Measurements from ENCODE around the gene GATD1. TPM values are rescaled to one million over a fixed set of nuclear protein-coding genes. Genes with fewer than 3 reads are reported as not detected.

GATD1 gene
- total RNA-seq, 2 donors from 2014 or later = 14.0 to 28.7 TPM

- H3K27me3 ChIP-seq = no peaks in the 10 kb centered on the region
Measured at GRCh38 chr11:719214-720016, 57.9 kb downstream of the GATD1 start.

More at GRCh38 chr11:719214-720016, 57.9 kb downstream of the GATD1 start:
- TF ChIP-seq, protein P1, sequence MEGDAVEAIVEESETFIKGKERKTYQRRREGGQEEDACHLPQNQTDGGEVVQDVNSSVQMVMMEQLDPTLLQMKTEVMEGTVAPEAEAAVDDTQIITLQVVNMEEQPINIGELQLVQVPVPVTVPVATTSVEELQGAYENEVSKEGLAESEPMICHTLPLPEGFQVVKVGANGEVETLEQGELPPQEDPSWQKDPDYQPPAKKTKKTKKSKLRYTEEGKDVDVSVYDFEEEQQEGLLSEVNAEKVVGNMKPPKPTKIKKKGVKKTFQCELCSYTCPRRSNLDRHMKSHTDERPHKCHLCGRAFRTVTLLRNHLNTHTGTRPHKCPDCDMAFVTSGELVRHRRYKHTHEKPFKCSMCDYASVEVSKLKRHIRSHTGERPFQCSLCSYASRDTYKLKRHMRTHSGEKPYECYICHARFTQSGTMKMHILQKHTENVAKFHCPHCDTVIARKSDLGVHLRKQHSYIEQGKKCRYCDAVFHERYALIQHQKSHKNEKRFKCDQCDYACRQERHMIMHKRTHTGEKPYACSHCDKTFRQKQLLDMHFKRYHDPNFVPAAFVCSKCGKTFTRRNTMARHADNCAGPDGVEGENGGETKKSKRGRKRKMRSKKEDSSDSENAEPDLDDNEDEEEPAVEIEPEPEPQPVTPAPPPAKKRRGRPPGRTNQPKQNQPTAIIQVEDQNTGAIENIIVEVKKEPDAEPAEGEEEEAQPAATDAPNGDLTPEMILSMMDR (IDR thresholded peaks at IDR 0.05) = no peak
- TF ChIP-seq POLR2A (IDR thresholded peaks at IDR 0.05) = no peak
- no peaks in the 10 kb centered on the region for H3K36me3 ChIP-seq (replicated peaks in 1 of 2; ENCODE audit: insufficient read depth in 1 of 2, low read depth in 2 of 2)
- no peak overlapping the region for H3K27ac ChIP-seq
- ATAC-seq (no peak), DNase-seq (no peak)
- no peak overlapping the region for H3K4me3 ChIP-seq
- no peaks in the 10 kb centered on the region for H3K9me3 ChIP-seq
- no peaks in the 10 kb centered on the region for H3K4me1 ChIP-seq
- intact Hi-C loops (cut with DNase I) = loop anchor here (5.0 to 10.0 kb wide), 2 partner anchors 62 to 165 kb away; no protein-coding TSS in a partner anchor
- WGBS, 2 donors = 77 to 83% methylated on average over 21 to 26 of the region's 34 CpGs

Small RNA genes within 50 kb of the gene (small RNA-seq; reads per million reads assigned to genes)
- not detected for gene SNORA52

Other genes starting within 250 kb of the GATD1 start
- 10 to 100 TPM; 13.0 to 15.8 TPM for gene HRAS, start 241.9 kb downstream of the GATD1 start, total RNA-seq
- 1 to 10 TPM; 1.6 to 2.3 TPM for gene LRRC56, start 240.0 kb downstream of the GATD1 start, total RNA-seq
- gene LMNTD2, start 216.7 kb downstream of the GATD1 start, total RNA-seq = 10 to 100 TPM in 1 of 2 donors, 1 to 10 TPM in 1; 6.0 to 12.9 TPM
- gene RASSF7, start 216.5 kb downstream of the GATD1 start, total RNA-seq = 100 to 1,000 TPM in 1 of 2 donors, 10 to 100 TPM in 1; 49.5 to 134 TPM
- gene PHRF1, start 201.0 kb downstream of the GATD1 start, total RNA-seq = 10 to 100 TPM; 18.2 to 34.3 TPM
- 10 to 100 TPM; 10.4 to 10.9 TPM for gene IRF7, start 161.5 kb downstream of the GATD1 start, total RNA-seq
- gene CDHR5, start 152.5 kb downstream of the GATD1 start, total RNA-seq = 10 to 100 TPM in 1 of 2 donors, not detected in 1; 14.5 TPM
- gene SCT, start 150.3 kb downstream of the GATD1 start, total RNA-seq = not detected
- 1 to 10 TPM in 1 of 2 donors, not detected in 1; 3.0 TPM for gene DRD4, start 140.2 kb downstream of the GATD1 start, total RNA-seq
- 10 to 100 TPM; 15.8 to 28.0 TPM for gene DEAF1, start 82.3 kb downstream of the GATD1 start, total RNA-seq
- gene TMEM80, start 81.7 kb downstream of the GATD1 start, total RNA-seq = 10 to 100 TPM; 21.8 to 36.3 TPM
- gene EPS8L2, start 71.3 kb downstream of the GATD1 start, total RNA-seq = 100 to 1,000 TPM; 126 to 153 TPM
- gene TALDO1, start 30.0 kb downstream of the GATD1 start, total RNA-seq = 100 to 1,000 TPM in 1 of 2 donors, 10 to 100 TPM in 1; 78.9 to 119 TPM
- under 1 TPM in 1 of 2 donors, not detected in 1; 0.78 TPM for gene CEND1, start 12.6 kb upstream of the GATD1 start, total RNA-seq
- 10 to 100 TPM; 55.8 to 69.5 TPM for gene SLC25A22, start 20.8 kb upstream of the GATD1 start, total RNA-seq
- gene PIDD1, start 27.7 kb upstream of the GATD1 start, total RNA-seq = 10 to 100 TPM; 11.9 to 98.6 TPM
- gene RPLP2, start 32.5 kb upstream of the GATD1 start, total RNA-seq = 100 to 1,000 TPM; 395 to 402 TPM
- 100 to 1,000 TPM in 1 of 2 donors, 10 to 100 TPM in 1; 72.1 to 351 TPM for gene PNPLA2, start 41.4 kb upstream of the GATD1 start, total RNA-seq
- gene CRACR2B, start 50.4 kb upstream of the GATD1 start, total RNA-seq = 100 to 1,000 TPM; 134 to 368 TPM
- gene CD151, start 55.5 kb upstream of the GATD1 start, total RNA-seq = 100 to 1,000 TPM; 152 to 282 TPM
- 10 to 100 TPM; 33.5 to 83.4 TPM for gene POLR2L, start 65.0 kb upstream of the GATD1 start, total RNA-seq
- 10 to 100 TPM; 44.9 to 87.7 TPM for gene TSPAN4, start 65.4 kb upstream of the GATD1 start, total RNA-seq
- gene CHID1, start 133.3 kb upstream of the GATD1 start, total RNA-seq = 10 to 100 TPM; 39.4 to 81.4 TPM
- 10 to 100 TPM; 40.7 to 77.8 TPM for gene AP2A2, start 148.4 kb upstream of the GATD1 start, total RNA-seq

Data from body of pancreas (tissue), 4 donors.